H9 (cell line): ENCODE results near the gene TNRC6C. TPM values are rescaled to one million over a fixed set of nuclear protein-coding genes. Genes with fewer than 3 reads are reported as not detected.

Source experiments
- DNase-seq: peaks from one replicate; pipeline ENCODE4 v3.0.0-alpha.2; 2017
- H2AFZ ChIP-seq: one replicate; pipeline ENCODE4 v1.6.1; 2013; ENCODE audit warnings: mild to moderate bottlenecking, low read length, control low read depth, moderate library complexity
- H2AK5ac ChIP-seq: 2 replicates; pipeline ENCODE4 v1.6.1; 2013; ENCODE audit warnings: low read length, control low read depth, mixed read lengths; ENCODE audit not compliant: insufficient read length
- H2BK120ac ChIP-seq: one replicate; pipeline ENCODE4 v1.6.1; 2013; ENCODE audit warnings: low read depth, mild to moderate bottlenecking, low read length, control low read depth, inconsistent platforms; ENCODE audit not compliant: poor library complexity, severe bottlenecking
- H2BK12ac ChIP-seq: 2 replicates; pipeline ENCODE4 v1.6.1; 2013; ENCODE audit warnings: low read length, control low read depth, mixed read lengths, low read depth; ENCODE audit not compliant: insufficient read length
- H2BK15ac ChIP-seq: 2 replicates; pipeline ENCODE4 v1.6.1; 2013; ENCODE audit warnings: low read depth, low read length, control low read depth
- H2BK20ac ChIP-seq: one replicate; pipeline ENCODE4 v1.6.1; 2013; ENCODE audit warnings: low read depth, mild to moderate bottlenecking, low read length, control low read depth, inconsistent platforms; ENCODE audit not compliant: poor library complexity, severe bottlenecking
- H2BK5ac ChIP-seq: 2 replicates; pipeline ENCODE4 v1.6.1; 2013; ENCODE audit warnings: low read length, control low read depth, mixed read lengths; ENCODE audit not compliant: insufficient read length
- H3K14ac ChIP-seq: 2 replicates; pipeline ENCODE4 v1.6.1; 2013; ENCODE audit warnings: low read length, control low read depth; ENCODE audit not compliant: insufficient read depth
- H3K18ac ChIP-seq: 2 replicates; pipeline ENCODE4 v1.6.1; 2013; ENCODE audit warnings: low read depth, mild to moderate bottlenecking, mixed read lengths, low read length, control low read depth; ENCODE audit not compliant: insufficient read length
- H3K23ac ChIP-seq: 2 replicates; pipeline ENCODE4 v1.6.1; 2013; ENCODE audit warnings: low read length, control low read depth, mixed read lengths, low read depth; ENCODE audit not compliant: insufficient read length
- H3K23me2 ChIP-seq: 2 replicates; pipeline ENCODE4 v1.6.1; 2013; ENCODE audit warnings: low read depth, mild to moderate bottlenecking, mixed read lengths, low read length, control low read depth; ENCODE audit not compliant: insufficient read length, poor library complexity, severe bottlenecking
- H3K27ac ChIP-seq: 2 replicates; pipeline ENCODE4 v1.5.1; 2013; ENCODE audit warnings: low read length, control low read depth, mixed read lengths, low read depth; ENCODE audit not compliant: insufficient read length
- H3K27me3 ChIP-seq: 2 replicates; pipeline ENCODE4 v1.6.1; 2013; ENCODE audit warnings: low read length, control low read depth, inconsistent platforms; ENCODE audit not compliant: insufficient read depth
- H3K4ac ChIP-seq: 2 replicates; pipeline ENCODE4 v1.6.1; 2013; ENCODE audit warnings: low read depth, mild to moderate bottlenecking, control low read depth, inconsistent platforms, low read length, moderate library complexity
- H3K4me1 ChIP-seq: 2 replicates; pipeline ENCODE4 v1.6.1; 2013; ENCODE audit warnings: low read length, control low read depth, inconsistent platforms; ENCODE audit not compliant: insufficient read depth
- H3K4me2 ChIP-seq: 2 replicates; pipeline ENCODE4 v1.6.1; 2013; ENCODE audit warnings: low read length, control low read depth, mixed read lengths; ENCODE audit not compliant: insufficient read length, insufficient read depth
- H3K56ac ChIP-seq: 2 replicates; pipeline ENCODE4 v1.6.1; 2013; ENCODE audit warnings: low read depth, mild to moderate bottlenecking, mixed read lengths, low read length, control low read depth; ENCODE audit not compliant: insufficient read length
- H3K79me1 ChIP-seq: 2 replicates; pipeline ENCODE4 v1.6.1; 2013; ENCODE audit warnings: low read depth, mild to moderate bottlenecking, moderate library complexity, low read length, control low read depth, inconsistent platforms; ENCODE audit not compliant: insufficient read depth, poor library complexity, severe bottlenecking
- H3K79me2 ChIP-seq: 2 replicates; pipeline ENCODE4 v1.6.1; 2013; ENCODE audit warnings: low read length, control low read depth, inconsistent platforms; ENCODE audit not compliant: insufficient read depth
- H3K9ac ChIP-seq: 2 replicates; pipeline ENCODE4 v1.6.1; 2013; ENCODE audit warnings: low read length, control low read depth, mixed read lengths; ENCODE audit not compliant: insufficient read length; ENCODE audit errors: extremely low read depth
- H3K9me3 ChIP-seq: one replicate; pipeline ENCODE4 v1.6.1; 2013; ENCODE audit warnings: low read depth, low read length, inconsistent platforms; ENCODE audit not compliant: control insufficient read depth
- H3T11ph ChIP-seq: one replicate; pipeline ENCODE4 v1.6.1; 2013; ENCODE audit warnings: mild to moderate bottlenecking, low read length, control low read depth, inconsistent platforms
- H4K20me1 ChIP-seq: one replicate; pipeline ENCODE4 v1.6.1; 2013; ENCODE audit not compliant: control insufficient read depth, insufficient read length, insufficient read depth
- H4K5ac ChIP-seq: 2 replicates; pipeline ENCODE4 v1.6.1; 2013; ENCODE audit warnings: low read depth, mild to moderate bottlenecking, mixed read lengths, low read length, control low read depth; ENCODE audit not compliant: insufficient read length
- H4K8ac ChIP-seq: replicated peaks from 2 replicates; pipeline ENCODE4 v1.6.1; 2013; ENCODE audit warnings: low read length, control low read depth, mixed read lengths, low read depth; ENCODE audit not compliant: insufficient read length
- H4K91ac ChIP-seq: 2 replicates; pipeline ENCODE4 v1.6.1; 2013; ENCODE audit warnings: low read depth, mild to moderate bottlenecking, moderate library complexity, mixed read lengths, low read length, control low read depth; ENCODE audit not compliant: insufficient read length
- H3K27ac Mint-ChIP-seq, 3 experiments: 2 replicates in 2 of 3; 3 replicates in 1 of 3; pipeline ENCODE4 v1.8.0; 2020 to 2021; ENCODE audit warnings: mixed read lengths in 3 of 3, mild to moderate bottlenecking in 1 of 3, moderate library complexity in 1 of 3
- H3K27me3 Mint-ChIP-seq: 2 replicates; pipeline ENCODE4 v1.8.0; 2021; ENCODE audit warnings: low read depth, mild to moderate bottlenecking, moderate library complexity, mixed read lengths
- H3K36me3 Mint-ChIP-seq, 3 experiments: 2 replicates in 2 of 3; 3 replicates in 1 of 3; pipeline ENCODE4 v1.8.0; 2020 to 2021; ENCODE audit warnings: low read depth in 3 of 3, mixed read lengths in 3 of 3; ENCODE audit not compliant: insufficient read depth in 1 of 3
- H3K4me1 Mint-ChIP-seq, 2 experiments: 2 replicates each; pipeline ENCODE4 v1.8.0; 2020; ENCODE audit warnings: mixed read lengths in 2 of 2
- H3K4me3 Mint-ChIP-seq, 2 experiments: 2 replicates in 1 of 2; 3 replicates in 1 of 2; pipeline ENCODE4 v1.8.0; 2020 to 2021; ENCODE audit warnings: mild to moderate bottlenecking in 2 of 2, mixed read lengths in 2 of 2, moderate library complexity in 1 of 2
- H3K9me3 Mint-ChIP-seq, 2 experiments: 2 replicates in 1 of 2; 3 replicates in 1 of 2; pipeline ENCODE4 v1.8.0; 2020; ENCODE audit warnings: mild to moderate bottlenecking in 2 of 2, mixed read lengths in 2 of 2, moderate library complexity in 1 of 2
- WGBS: extraction: QIAGEN DNeasy Blood & Tissue Kit; methylation state at CpG from one replicate; pipeline ENCODE4 v1.1.7; 2013; ENCODE audit warnings: missing lambda C conversion rate, low lambda C conversion rate, mixed read lengths; ENCODE audit not compliant: insufficient read length; ENCODE audit errors: extremely low coverage; 5-methylcytosine and 5-hydroxymethylcytosine counted together
- total RNA-seq: library from RNA; stranded (reverse); gene quantifications from 2 replicates; pipeline ENCODE4 v1.2.1, GENCODE V29; 2021
- TF ChIP-seq, protein P1 (sequence below): fragments of 200-600 bp; sonication (generic); conservative IDR thresholded peaks from 3 replicates; pipeline ENCODE4 v1.8.0; 2021; ENCODE audit warnings: antibody characterized with exemption, mild to moderate bottlenecking

The TNRC6C gene
- total RNA-seq, 1 experiment from 2014 or later: 24.7 TPM

DNA sequence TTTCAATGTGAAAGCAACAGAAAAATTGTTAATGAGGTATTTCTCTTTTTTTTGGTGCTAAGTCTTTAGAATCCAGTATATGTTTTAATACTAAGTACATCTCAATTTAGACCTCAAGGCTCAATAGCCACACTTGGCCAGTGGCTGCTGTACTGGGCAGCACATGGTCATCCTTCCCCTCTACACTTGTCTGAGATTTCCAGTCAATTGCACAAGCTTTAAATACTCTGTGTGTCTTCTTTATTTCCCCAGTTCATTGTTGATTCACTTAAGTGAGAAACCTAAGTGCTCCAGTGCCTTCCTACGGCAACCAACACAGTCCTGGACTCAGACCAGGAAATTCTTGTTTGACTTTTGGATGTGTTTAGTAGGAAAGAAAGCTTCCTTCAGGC lies 62.2 kb downstream of the TNRC6C start:
- Histone ChIP-seq H4K5ac (no peak overlapping the region), H3K4ac (no peak overlapping the region), H3K27me3 (no peaks in the 10 kb centered on the region), H3K9me3 (no peaks in the 10 kb centered on the region), H2BK5ac (no peak overlapping the region), H3K23me2 (no peaks in the 10 kb centered on the region), H3K4me2 (no peak overlapping the region), H2BK12ac (no peak overlapping the region), H3K9ac (no peak overlapping the region), H3K27ac (no peak overlapping the region), H3K14ac (no peak overlapping the region), H3T11ph (no peak overlapping the region), H3K79me1 (no peaks in the 10 kb centered on the region), H3K18ac (no peak overlapping the region), H4K8ac (no peak overlapping the region), H3K23ac (no peak overlapping the region), H2BK20ac (no peak overlapping the region), H2AK5ac (no peak overlapping the region), H2AFZ (no peak overlapping the region), H3K79me2 (no peaks in the 10 kb centered on the region), H2BK120ac (no peak overlapping the region), H2BK15ac (no peak overlapping the region), H3K56ac (no peak overlapping the region), H4K91ac (no peak overlapping the region), H4K20me1 (no peaks in the 10 kb centered on the region), H3K4me1 (no peaks in the 10 kb centered on the region)
- no peak overlapping the region for H3K4me3 Mint-ChIP-seq
- no peaks in the 10 kb centered on the region for H3K27me3 Mint-ChIP-seq
- peaks cover 0 to 2% (median 0%) of the 10 kb centered on the region in 3 experiments; a peak in 2 of 7 replicates for H3K36me3 Mint-ChIP-seq
- DNase-seq: no peak
- no CpG with 5 or more reads among the region's 1 CpG for WGBS
- H3K27ac Mint-ChIP-seq: peak overlapping the region in 2 of 3 experiments; percentile 38 to 69; a peak in 2 of 7 replicates
- no peaks in the 10 kb centered on the region for H3K9me3 Mint-ChIP-seq
- H3K4me1 Mint-ChIP-seq: peaks cover 10 to 13% of the 10 kb centered on the region in 2 experiments
- TF ChIP-seq, protein P1, sequence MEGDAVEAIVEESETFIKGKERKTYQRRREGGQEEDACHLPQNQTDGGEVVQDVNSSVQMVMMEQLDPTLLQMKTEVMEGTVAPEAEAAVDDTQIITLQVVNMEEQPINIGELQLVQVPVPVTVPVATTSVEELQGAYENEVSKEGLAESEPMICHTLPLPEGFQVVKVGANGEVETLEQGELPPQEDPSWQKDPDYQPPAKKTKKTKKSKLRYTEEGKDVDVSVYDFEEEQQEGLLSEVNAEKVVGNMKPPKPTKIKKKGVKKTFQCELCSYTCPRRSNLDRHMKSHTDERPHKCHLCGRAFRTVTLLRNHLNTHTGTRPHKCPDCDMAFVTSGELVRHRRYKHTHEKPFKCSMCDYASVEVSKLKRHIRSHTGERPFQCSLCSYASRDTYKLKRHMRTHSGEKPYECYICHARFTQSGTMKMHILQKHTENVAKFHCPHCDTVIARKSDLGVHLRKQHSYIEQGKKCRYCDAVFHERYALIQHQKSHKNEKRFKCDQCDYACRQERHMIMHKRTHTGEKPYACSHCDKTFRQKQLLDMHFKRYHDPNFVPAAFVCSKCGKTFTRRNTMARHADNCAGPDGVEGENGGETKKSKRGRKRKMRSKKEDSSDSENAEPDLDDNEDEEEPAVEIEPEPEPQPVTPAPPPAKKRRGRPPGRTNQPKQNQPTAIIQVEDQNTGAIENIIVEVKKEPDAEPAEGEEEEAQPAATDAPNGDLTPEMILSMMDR: no peak
